Sigmoid colon (tissue), 3 donors: ENCODE results near the gene SAFB.
"Not testable (repeated sequence)": the region's sequence is repeated elsewhere in the genome, so short reads cannot be mapped to it uniquely, and the experiment has no call there.

Source experiments
- CTCF ChIP-seq, 4 experiments: fragments of 450-650 bp in 3 of 4; fragments of 200-600 bp in 1 of 4; IDR thresholded peaks; one replicate each; pipeline ENCODE4 v1.5.1; 2016 to 2019; ENCODE audit warnings: antibody characterized with exemption in 4 of 4, mild to moderate bottlenecking in 3 of 4, moderate library complexity in 2 of 4
- POLR2A ChIP-seq, 2 donors: fragments of 450-650 bp; IDR thresholded peaks; one replicate each; pipeline ENCODE4 v1.6.1; 2016; ENCODE audit warnings: antibody characterized with exemption in 2 of 2, mild to moderate bottlenecking in 2 of 2, moderate library complexity in 2 of 2

- TF ChIP-seq POLR2A, CTCF (IDR thresholded peaks at IDR 0.05): not testable (repeated sequence)
Measured at GRCh38 chr19:5702053-5702410, 79.1 kb downstream of the SAFB start.
